Superior temporal gyrus (tissue), 1 donor: ENCODE measurements around the gene ARIH2.

Experiments used
- DNase-seq: peaks from one replicate; pipeline ENCODE4 v3.0.0-alpha.2; 2016; ENCODE audit errors: extremely low spot score

The ARIH2 gene

DNA sequence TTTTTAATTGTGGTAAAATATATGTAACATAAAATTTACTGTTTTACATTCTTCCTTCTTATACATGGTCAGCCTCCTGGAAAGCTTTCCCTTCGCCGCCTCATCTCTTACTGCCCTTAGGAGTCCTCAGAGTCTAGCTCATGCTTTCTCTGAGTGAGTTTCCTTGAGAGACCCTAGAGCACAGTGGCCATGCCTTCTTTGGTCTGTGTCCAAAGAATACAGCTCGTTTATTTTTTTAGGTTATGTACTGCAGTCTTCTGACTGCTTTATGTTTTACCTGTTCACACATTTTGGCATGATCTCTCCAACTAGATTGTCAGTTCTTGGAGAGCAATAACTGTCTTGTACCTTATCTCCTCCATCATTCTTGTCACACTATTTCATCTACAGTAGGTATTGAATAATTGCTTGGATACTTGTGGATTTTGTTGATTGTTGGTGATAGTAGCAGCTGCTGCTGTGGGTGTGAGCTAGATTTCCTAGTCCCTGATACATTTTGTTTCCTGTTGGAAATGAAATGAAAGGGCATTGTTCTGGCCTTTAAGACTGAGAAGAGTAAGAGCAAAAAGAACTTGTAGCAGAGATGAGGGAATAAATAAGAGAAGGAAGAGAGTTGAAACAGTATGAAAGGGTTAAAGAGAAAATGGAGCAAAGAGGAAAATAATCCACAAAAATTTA is 10.9 kb downstream of the ARIH2 start:
- DNase-seq = no peak

DNA sequence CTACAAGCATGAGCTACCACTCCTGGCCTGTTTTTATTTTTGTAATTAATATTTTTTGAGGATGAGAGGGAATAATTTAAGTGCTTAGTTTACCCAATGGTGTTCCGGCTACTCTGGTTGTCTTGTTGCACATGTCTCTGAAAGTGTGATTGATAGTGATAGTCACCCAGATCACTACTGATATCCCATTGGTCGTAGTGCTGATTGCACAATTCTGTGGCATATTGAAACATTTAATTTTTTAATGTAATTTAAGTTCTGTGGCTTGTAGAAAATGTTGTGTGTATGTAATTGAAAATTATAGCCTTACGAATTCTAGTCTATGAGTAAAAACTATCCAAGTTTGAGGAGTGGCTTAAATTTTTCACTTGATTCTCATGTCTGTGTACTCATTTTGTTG is 11.9 kb downstream of the ARIH2 start:
- DNase-seq = no peak

DNA sequence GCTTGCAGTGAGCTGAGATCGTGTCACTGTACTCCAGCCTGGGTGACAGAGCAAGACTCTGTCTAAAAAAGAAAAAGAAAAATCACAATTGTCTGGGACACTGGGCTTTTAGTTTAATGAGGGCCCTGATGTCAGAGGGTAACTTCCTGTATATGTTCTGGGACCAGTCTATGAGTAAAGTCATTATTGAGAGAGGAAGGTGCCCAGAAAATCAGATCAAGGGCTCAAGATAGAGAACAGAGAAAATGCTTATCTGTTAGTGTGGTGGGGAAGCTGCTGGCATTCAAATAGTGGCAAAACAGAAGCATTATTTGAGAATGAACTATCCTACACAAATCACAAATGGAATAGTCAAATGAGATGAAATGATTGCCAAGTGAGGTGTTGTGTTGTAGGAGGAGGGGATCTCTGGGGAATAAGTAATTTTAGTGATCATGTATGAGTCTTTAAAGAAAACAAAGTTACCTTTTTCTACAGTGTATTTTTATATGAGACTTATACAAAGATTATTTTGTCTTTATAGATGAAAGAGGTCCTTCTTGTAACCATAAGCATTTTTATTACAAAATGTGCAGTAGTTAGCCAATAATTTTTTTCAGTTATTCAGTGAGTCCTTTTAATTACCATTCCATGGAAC is 13.4 kb downstream of the ARIH2 start:
- DNase-seq = no peak

DNA sequence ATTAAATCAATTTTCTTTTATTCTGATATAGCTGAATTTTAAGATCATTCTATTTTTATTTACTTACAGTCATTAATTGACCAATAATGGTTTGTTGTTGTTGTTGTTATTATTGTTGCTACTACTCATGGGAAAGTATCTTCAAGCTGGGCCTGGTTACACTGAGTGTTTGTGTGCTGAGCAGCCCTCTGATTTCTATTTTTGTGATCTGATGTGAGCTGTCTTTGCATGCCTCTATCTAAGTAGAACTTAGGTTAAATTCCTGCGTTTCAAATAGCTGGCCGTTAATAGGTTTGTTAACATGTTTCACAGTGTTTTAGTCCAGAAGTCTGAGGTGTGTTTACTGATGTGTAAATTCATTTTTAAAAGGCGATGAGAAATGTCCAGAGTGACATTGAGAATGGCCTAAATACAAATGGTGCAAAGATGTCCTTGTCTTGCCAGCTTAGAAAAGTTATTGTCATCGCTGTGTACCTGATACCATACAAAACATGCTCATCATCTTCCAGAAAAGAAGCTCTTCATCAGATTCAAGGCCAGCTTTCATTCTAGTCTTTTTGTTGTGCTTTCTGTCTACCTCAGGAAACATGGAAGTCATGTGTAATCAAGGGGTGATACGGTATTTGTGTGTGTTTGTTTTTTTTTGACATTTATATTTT is 15.8 kb downstream of the ARIH2 start:
- DNase-seq = no peak

DNA sequence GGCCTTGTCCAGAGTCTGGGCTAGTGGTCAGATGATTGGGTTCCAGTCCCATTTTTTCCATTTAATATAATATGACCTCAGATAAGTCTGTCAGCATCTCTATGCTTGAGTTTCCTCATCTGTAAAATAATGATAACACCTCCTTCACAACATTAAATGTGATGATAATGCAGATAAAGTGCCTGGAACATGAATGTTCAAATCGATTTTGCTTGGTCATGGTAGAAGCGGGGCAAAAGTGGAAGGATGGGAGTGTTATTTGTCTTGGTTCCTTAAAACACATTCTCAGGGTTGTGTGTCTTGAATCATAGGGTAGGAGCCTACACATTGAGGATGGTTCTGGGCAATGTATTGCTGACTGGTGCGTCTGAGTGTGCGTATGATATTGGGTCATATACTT is 16.9 kb downstream of the ARIH2 start:
- no peak for DNase-seq

DNA sequence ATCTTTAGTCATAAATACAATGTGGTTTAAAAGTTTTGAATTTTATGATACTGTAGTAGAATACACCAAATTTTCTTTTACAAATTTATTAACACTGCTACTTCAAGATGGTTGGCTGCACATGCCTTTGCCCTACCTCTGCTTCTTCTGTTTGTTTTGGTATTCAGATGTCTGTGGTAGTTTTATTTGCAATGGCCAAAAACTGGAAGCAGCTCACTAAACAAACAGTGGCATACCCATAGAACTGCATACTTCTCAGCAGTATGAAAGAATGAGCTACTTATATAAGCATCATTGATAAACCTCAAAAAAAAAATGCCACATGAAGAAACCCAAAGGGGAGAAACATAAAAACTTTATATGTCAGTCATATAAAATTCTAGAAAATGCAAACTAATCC is 19.5 kb downstream of the ARIH2 start:
- no peak for DNase-seq

DNA sequence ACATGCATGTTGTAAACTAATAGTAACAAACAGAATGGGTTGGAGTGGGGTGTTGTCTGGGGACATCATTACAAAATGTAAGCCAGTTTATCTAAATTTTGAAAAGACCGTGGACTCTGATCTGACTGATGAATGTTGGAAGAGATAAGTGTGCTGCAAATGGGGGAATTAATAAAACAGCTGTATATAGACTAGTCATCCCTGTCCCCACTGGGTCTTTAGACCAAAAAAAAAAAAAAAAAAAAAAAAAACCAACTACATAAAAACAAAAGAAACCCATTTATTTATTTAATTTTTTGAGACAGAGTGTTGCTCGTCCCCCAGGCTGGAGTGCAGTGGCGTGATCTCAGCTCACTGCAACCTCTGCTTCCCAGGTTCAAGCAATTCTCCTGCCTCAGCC is 20.0 kb downstream of the ARIH2 start:
- DNase-seq = no peak

DNA sequence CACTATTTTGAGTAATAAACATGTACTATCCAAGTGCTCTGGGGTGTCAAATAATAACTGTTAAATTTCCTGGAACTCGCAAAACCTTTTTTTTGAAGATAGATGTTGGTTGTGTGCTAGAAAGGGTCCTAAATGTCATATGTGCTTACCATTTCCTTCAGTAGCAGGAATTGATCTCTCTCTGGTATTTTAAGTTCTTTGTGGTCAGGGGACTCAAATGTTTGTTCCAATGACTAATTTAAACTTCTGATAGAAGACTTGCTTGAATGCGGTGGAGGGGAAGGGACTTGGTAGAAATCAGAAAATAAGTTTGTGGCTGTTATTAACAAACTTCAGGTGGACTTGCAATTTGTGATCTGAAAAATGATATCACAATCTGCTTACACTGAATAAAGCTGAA is 26.8 kb downstream of the ARIH2 start:
- no peak for DNase-seq

DNA sequence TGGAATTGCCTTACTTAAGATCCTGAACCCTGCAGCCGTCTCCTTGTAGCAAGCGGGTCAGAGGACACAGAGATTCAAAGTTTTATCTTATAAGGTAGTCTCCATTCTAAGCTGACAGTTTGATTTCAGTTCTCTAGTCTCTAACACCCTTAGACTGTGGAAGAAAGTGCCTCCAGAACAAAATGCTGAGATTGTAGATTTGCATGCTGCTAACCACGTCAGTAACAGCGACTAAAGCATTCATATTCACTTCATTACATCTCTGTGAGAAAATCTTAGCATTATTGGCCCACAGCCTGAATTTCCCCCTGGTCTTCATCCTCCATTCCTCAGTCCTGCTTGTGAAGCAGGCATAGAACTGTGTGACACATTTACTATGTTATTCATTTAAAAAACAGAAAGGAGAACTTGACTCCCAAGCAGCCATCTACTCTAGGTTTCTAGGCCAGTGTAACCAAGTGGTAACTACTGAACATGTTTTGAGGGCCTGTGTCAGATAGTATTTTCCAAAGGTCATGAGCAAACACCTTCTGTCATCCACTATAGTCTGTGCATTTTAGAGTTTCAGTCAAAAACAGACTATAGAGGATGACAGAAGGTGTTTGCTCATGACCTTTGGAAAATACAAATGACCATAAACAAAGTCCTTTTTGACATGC is 27.4 kb downstream of the ARIH2 start:
- DNase-seq = no peak

DNA sequence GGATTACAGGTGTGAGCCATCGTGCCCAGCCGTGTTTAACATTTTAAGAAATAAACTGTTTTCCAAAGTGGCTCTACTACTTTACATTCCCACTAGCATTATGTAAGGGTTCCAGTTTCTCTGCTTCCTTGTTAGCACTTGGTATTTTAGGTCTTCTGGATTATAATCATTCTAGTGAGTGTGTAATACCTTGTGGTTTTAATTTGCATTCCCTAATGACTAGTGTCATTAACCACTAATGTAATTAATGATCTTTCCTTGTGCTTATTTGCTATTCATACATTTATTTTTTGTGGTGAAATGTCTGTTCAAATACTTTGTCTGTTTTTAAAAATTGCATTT is 30.7 kb downstream of the ARIH2 start:
- DNase-seq = peak; percentile 58

DNA sequence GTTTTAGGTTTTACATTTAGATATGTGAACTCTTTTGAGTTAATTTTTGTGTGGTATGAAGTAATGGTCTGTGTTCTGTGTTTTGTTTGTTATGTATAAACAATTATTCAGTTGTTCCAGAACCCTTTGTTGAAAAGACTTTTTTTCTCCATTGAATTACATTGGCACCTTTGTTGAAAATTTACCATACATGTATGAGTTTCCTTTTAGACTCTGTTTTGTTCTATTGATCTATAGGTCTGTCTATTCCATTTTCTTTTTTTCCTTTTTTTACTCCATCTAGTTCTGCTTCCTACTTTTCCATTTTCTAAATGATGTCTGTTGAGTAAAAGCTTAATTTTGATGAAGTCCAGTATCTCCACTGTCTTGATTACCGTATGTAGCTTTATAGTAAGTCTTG is 31.4 kb downstream of the ARIH2 start:
- DNase-seq = peak; percentile 81

DNA sequence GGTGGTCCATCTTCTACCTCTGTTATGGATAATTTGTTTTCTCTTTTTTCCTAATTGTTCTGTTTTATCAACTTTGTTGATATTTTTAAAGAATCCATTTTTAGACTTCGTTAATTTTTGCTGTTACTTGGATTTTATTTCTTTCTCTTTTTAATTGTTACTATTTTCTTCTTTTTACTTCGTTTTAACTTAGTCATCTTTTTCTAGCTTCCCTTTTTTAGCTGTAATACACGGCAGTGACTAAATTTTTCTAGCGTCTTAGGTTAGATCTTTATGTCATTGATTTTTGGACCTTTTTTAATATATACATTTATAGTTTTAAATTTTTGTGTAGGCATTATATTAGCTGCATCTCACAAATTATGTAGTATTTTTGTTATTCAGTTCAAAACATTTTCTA is 33.1 kb downstream of the ARIH2 start:
- DNase-seq = peak; percentile 9

DNA sequence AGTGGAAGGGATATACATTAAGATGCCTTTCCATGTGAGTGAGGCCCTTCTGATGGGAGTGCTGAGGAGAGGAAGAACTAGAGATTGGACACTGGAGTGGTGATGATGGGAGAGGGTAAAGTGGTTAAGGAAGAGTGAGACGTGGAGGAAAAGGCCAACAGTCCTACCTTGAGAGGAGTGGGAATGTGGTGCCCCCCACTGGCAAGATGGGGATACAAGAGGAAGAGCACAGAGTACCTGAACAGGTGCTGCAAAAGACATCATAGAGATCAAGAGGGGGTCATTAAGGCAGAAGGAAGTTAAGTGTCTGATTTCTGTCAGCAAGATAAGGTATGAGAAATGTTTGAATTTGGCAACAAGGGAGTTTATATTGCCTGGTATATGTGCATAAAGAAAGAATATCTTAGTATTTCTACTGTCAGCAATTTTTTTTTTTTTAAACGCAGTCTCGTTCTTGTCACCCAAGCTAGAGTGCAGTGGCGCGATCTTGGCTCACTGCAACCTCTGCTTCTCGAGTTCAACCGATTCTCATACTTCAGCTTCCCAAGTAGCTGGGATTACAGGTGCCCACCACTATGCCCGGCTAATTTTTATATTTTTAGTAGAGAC is 34.0 kb downstream of the ARIH2 start:
- peak; percentile 45 for DNase-seq

DNA sequence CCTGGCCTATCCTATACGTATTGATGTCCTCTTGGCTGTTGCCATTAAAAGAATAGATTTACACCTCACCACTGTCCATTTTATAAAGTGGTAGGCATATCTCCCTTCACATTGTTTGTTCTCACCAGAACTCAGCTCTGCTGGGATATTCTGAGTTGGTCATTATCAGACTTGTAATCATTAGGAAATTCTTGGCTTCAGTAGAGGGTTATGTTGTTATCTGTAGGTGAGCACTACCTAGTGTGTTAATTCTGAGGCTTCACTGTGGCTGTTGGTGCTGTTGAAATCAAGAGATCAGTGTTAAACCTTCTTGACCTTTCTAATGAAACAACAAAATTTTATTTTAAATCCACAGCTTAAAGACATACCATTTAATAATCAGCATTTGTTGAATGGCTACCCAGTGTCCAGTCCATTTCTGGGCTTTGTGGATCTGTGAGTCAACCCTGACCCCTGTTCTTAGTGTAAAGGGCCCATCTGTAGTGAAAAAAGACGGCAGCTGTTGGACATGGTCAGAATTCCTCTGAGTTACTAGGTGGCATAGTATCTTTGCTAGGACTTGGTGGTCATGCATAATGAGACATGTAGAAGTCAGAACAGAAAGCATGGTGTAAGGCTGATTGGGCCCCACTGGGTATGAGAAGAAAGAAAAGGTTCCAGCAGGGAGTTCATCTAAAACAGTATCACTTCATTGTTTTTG is 38.5 kb downstream of the ARIH2 start:
- DNase-seq = no peak

DNA sequence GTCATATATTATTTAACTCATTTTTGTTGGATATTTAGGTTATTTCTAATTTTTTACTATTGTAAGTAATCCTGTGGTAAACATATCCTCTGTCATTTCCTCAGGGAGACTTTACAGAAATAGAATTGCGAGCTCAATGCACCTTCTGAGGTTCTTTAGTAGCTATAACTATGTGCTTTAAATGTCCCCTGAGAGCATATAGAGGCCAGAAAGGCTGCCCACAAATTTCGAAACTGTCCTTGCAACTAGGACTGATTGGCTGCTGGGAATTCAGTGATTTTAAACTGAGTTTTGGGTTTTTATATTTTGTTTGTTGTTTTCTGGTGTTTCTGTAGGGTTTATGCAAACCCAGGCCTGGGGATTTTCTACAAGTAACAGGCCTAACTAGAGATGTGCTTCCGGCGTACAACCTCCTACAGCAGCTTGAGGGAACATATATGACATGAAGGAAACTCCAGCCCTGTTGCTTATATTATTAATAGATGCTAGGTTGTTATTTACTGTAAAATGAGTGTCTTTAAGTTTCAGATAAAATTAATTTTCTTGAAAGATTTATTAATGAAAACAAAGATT is 42.3 kb downstream of the ARIH2 start:
- DNase-seq = no peak

DNA sequence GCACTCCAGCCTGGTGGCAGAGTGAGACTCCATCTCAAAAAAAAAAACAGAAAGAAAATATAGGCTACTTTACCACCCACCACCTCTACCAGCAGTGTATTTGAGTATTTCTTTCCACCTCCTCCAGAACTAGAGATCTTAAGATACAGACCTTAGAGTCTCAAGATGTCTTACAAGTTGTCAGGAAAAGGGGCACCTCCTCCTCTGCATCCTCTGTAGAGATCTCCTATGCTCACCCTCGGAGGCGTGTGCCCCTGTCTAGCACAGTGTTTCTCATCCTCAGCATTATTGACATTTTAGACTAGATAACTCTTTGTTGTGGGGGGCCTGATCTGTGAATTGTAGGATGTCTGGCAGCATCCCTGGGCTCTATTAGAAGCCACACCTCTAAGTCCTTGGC is 43.7 kb downstream of the ARIH2 start:
- no peak for DNase-seq

DNA sequence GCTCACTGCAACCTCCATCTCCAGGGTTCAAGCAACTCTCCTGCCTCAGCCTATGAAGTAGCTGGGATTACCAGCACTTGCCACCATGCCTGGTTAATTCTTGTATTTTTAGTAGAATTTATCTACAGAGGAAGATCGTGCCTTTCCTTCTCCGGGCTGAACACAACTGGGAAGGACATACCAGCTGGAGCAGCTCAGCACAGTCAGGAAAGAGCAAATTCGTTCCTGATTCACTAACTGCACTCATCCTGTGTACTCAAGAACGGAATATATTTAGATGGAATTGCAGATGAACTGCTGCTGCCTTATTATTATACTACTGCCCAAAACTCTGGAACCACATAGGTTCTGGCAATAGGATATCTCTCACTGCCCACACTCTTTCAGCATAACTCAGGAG is 44.3 kb downstream of the ARIH2 start:
- no peak for DNase-seq

DNA sequence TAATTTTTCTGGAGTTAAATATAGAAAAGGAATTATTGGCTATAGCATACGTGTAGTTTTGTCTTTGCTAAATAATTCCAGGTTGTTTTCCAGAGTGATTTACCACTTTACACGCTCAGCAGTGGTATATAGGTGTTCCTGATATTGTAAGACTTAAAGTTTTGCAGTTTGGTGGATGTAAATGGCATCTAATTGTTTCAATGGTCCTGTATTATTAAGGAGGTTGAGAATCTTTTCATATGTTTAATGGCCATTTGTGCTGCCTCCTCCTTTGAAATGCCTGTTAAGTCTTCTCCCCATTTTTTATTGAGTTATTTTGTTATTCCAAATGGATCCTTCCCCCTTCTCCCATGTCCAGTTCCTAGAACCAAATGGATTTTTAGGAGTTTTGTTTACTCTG is 44.9 kb downstream of the ARIH2 start:
- DNase-seq = no peak

DNA sequence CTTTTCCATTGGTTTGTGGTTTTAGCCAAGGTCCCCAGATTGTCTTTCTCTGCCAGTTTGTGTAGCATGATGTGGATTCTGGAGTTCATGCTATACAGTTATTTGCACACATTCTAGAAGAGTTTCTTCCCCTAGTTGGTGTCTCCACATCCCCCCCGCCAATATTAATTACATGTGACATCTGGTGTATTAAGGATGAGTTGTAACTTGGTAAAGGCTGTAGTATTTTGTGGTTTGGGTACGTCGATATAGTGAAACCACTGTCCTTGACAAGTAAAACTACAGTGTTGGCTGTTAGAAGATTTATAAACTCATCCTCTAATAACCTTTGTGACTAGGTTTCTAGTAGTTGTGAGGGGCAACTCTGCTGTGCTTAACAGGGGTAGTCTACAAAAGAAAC is 47.7 kb downstream of the ARIH2 start:
- DNase-seq = no peak

DNA sequence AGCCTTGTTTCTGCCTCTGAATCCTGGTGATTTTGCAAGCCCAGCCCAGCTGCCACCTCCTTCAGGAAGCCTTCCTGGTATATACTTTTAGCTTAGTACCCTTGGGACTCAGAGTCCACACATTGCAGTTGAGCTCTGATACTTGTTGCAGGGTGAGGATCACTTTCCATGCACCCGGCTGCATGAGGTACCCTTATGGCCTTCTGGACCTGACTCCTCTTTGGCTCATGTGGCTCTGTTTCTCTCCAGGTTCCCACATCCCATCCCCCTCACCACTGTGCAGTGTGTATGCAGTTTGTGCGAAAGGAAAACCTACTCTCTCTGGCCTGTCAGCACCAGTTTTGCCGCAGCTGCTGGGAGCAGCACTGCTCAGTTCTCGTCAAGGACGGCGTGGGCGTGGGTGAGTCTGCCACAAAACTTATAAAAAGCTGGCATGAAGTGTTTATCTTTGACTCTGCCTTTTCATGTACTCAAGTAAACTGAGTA is 48.3 kb downstream of the ARIH2 start:
- no peak for DNase-seq

DNA sequence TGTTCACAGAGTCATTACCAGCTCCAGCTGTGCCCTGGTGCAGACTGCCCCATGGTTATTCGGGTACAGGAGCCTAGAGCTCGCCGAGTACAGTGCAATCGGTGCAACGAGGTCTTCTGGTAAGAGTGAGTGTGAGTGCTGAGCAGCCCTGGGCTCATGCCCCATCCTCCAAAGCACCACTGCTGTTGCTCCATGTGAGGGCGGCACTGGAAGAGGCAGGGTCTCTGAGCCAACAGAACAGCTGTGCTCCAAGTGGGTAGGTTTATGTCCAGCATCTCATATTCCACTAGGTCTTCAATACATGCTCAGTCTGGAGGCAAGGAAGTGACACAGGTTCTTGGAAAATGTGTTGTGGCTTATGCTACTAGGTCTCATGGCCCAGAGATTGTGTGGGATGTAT is 51.9 kb downstream of the ARIH2 start:
- no peak for DNase-seq
